ENCODE data around the gene CDKN2AIPNL. TPM values are rescaled to one million over a fixed set of nuclear protein-coding genes. Genes with fewer than 3 reads are reported as not detected.
"Not testable (repeated sequence)": the region's sequence is repeated elsewhere in the genome, so short reads cannot be mapped to it uniquely, and the experiment has no call there.

The CDKN2AIPNL gene
- total and polyA plus RNA-seq, 4 donors, result 10.9 to 43.2 (median 19.1) TPM

DNA sequence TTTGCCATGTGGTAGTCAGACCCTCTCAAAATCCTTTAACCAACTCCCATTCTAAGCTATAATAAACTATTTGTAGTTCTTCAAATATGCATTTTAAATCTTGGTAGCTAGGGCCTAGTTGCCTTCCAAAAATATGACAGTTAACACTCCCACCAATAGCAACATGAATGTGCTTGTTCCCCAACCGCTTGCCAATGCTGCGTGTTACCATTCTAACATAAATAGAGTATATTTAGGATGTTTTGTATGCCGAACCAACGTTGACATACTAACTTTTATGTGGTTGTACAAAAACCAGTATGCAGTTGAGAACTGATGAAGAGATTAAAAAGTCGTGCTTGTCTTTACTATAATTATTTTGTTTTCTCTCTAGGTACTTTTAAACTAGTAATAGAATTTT is 31.3 kb downstream of the CDKN2AIPNL start:
- WGBS, 2 donors, result 85 to 88% methylated on average over 5 of the region's 5 CpGs
- no peak overlapping the region for H3K4me3 ChIP-seq
- TF ChIP-seq, protein P1, sequence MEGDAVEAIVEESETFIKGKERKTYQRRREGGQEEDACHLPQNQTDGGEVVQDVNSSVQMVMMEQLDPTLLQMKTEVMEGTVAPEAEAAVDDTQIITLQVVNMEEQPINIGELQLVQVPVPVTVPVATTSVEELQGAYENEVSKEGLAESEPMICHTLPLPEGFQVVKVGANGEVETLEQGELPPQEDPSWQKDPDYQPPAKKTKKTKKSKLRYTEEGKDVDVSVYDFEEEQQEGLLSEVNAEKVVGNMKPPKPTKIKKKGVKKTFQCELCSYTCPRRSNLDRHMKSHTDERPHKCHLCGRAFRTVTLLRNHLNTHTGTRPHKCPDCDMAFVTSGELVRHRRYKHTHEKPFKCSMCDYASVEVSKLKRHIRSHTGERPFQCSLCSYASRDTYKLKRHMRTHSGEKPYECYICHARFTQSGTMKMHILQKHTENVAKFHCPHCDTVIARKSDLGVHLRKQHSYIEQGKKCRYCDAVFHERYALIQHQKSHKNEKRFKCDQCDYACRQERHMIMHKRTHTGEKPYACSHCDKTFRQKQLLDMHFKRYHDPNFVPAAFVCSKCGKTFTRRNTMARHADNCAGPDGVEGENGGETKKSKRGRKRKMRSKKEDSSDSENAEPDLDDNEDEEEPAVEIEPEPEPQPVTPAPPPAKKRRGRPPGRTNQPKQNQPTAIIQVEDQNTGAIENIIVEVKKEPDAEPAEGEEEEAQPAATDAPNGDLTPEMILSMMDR (IDR thresholded peaks at IDR 0.05; ENCODE audit: control extremely low read depth, extremely low read depth), result no peak

GRCh38 chr5:134374232-134374631 is 37.4 kb downstream of the CDKN2AIPNL start:
- H3K27ac ChIP-seq (ENCODE audit: low read depth in 1 of 2, low read length in 1 of 2), result no peak overlapping the region
- ATAC-seq (ENCODE audit: insufficient read depth, low FRiP score) (no peak), DNase-seq (no peak)
- no peaks in the 10 kb centered on the region for H3K27me3 ChIP-seq (ENCODE audit: control insufficient read depth in 3 of 3, insufficient read depth in 3 of 3, low read length in 2 of 3)
- TF ChIP-seq, protein P1 (IDR thresholded peaks at IDR 0.05; ENCODE audit: control extremely low read depth, extremely low read depth), result no peak
- 76 to 85% methylated on average over 3 of the region's 3 CpGs for WGBS, 2 donors
- H3K9ac ChIP-seq (ENCODE audit: insufficient read depth in 1 of 2, low read length in 2 of 2), result no peak overlapping the region
- H3K9me3 ChIP-seq (ENCODE audit: control insufficient read depth in 4 of 4, insufficient read depth in 3 of 4, low read length in 3 of 4), result no peaks in the 10 kb centered on the region
- H3K4me3 ChIP-seq, result no peak overlapping the region
- H3K36me3 ChIP-seq (ENCODE audit: control insufficient read depth in 4 of 4, insufficient read depth in 4 of 4, low read length in 4 of 4), result peaks cover 0 to 9% (median 3%) of the 10 kb centered on the region in 4 donors
- peaks cover 0 to 18% (median 9%) of the 10 kb centered on the region in 5 donors for H3K4me1 ChIP-seq (ENCODE audit: control insufficient read depth in 5 of 5, insufficient read depth in 5 of 5, low read length in 5 of 5)

More for the DNA sequence above, 31.3 kb downstream of the CDKN2AIPNL start:
- H3K9me3 ChIP-seq (ENCODE audit: control insufficient read depth in 4 of 4, insufficient read depth in 3 of 4, low read length in 3 of 4), result no peaks in the 10 kb centered on the region
- H3K9ac ChIP-seq (ENCODE audit: insufficient read depth in 1 of 2, low read length in 2 of 2), result no peak overlapping the region
- H3K27me3 ChIP-seq (ENCODE audit: control insufficient read depth in 3 of 3, insufficient read depth in 3 of 3, low read length in 2 of 3), result no peaks in the 10 kb centered on the region
- peaks cover 13 to 41% (median 24%) of the 10 kb centered on the region in 4 donors for H3K36me3 ChIP-seq (ENCODE audit: control insufficient read depth in 4 of 4, insufficient read depth in 4 of 4, low read length in 4 of 4)
- DNase-seq (no peak), ATAC-seq (ENCODE audit: insufficient read depth, low FRiP score) (no peak)
- H3K4me1 ChIP-seq (ENCODE audit: control insufficient read depth in 5 of 5, insufficient read depth in 5 of 5, low read length in 5 of 5), result no peaks in the 10 kb centered on the region
- no peak overlapping the region for H3K27ac ChIP-seq (ENCODE audit: low read depth in 1 of 2, low read length in 1 of 2)

DNA sequence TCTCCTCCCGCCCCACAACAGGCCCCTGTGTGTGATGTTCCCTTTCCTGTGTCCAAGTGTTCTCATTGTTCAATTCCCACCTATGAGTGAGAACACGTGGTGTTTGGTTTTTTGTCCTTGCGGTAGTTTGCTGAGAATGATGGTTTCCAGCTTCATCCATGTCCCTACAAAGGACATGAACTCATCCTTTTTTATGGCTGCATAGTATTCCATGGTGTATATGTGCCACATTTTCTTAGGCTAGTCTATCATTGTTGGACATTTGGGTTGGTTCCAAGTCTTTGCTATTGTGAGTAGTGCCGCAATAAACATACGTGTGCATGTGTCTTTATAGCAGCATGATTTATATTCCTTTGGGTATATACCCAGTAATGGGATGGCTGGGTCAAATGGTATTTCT is 38.0 kb downstream of the CDKN2AIPNL start:
- H3K4me1 ChIP-seq (ENCODE audit: control insufficient read depth in 5 of 5, insufficient read depth in 5 of 5, low read length in 5 of 5), result peaks cover 0 to 18% (median 9%) of the 10 kb centered on the region in 5 donors
- WGBS, 2 donors, result 86 to 89% methylated on average over 4 to 5 of the region's 5 CpGs
- not testable (repeated sequence) for ATAC-seq (ENCODE audit: insufficient read depth, low FRiP score); H3K4me3 ChIP-seq; DNase-seq; H3K27ac ChIP-seq (ENCODE audit: low read depth in 1 of 2, low read length in 1 of 2); H3K27me3 ChIP-seq (ENCODE audit: control insufficient read depth in 3 of 3, insufficient read depth in 3 of 3, low read length in 2 of 3); H3K36me3 ChIP-seq (ENCODE audit: control insufficient read depth in 4 of 4, insufficient read depth in 4 of 4, low read length in 4 of 4); H3K9me3 ChIP-seq (ENCODE audit: control insufficient read depth in 4 of 4, insufficient read depth in 3 of 4, low read length in 3 of 4); H3K9ac ChIP-seq (ENCODE audit: insufficient read depth in 1 of 2, low read length in 2 of 2)

DNA sequence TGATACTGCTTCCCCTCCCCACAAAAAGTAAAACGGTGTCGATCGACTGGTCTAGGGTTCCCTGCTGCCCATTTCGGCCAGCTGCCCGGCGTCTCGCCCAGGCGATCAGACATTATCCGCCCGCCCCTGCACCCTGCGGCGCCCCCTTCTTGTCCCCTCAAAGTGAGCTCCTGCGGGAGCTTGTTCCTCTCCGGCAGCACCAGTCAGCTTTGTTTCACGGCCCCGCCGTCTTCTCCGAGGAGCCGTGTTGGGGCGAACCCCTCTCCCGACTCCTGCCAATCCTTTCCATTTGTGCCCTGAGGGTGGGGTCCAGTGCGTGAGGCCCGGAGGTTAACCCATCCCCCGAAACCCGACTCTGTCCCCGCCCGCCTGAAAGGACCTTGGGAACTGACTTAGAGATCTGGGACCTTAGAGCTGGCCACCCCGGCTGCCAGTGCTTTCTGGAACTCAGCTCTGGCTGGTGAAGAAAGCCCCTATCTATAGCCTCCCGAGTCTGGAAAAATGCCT is 39.8 kb downstream of the CDKN2AIPNL start:
- TF ChIP-seq, protein P1 (IDR thresholded peaks at IDR 0.05; ENCODE audit: control extremely low read depth, extremely low read depth), result no peak
- H3K27me3 ChIP-seq (ENCODE audit: control insufficient read depth in 3 of 3, insufficient read depth in 3 of 3, low read length in 2 of 3), result no peaks in the 10 kb centered on the region
- peak; percentile 21 for ATAC-seq (ENCODE audit: insufficient read depth, low FRiP score)
- DNase-seq, result peak; percentile 68 to 71 (median 70)
- WGBS, 2 donors, result 0% methylated on average over 29 of the region's 29 CpGs
- peaks cover 0 to 18% (median 9%) of the 10 kb centered on the region in 5 donors for H3K4me1 ChIP-seq (ENCODE audit: control insufficient read depth in 5 of 5, insufficient read depth in 5 of 5, low read length in 5 of 5)
- no peaks in the 10 kb centered on the region for H3K9me3 ChIP-seq (ENCODE audit: control insufficient read depth in 4 of 4, insufficient read depth in 3 of 4, low read length in 3 of 4)
- peak overlapping the region; percentile 94 to 100 for H3K27ac ChIP-seq (ENCODE audit: low read depth in 1 of 2, low read length in 1 of 2)
- peak overlapping the region; percentile 97 for H3K4me3 ChIP-seq
- peak overlapping the region; percentile 96 to 99 for H3K9ac ChIP-seq (ENCODE audit: insufficient read depth in 1 of 2, low read length in 2 of 2)
- peaks cover 0 to 5% (median 2%) of the 10 kb centered on the region in 4 donors for H3K36me3 ChIP-seq (ENCODE audit: control insufficient read depth in 4 of 4, insufficient read depth in 4 of 4, low read length in 4 of 4)
